Measurements from ENCODE around the gene MEIOSIN. TPM values are rescaled to one million over a fixed set of nuclear protein-coding genes. Genes with fewer than 3 reads are reported as not detected.
A peak's percentile ranks its signal among the peaks of the same experiment; 100 is the strongest.

The MEIOSIN gene
- total and polyA plus RNA-seq, 9 of the 15 experiments (the other 6 are each of a cell fraction or from before 2014, with no cell fraction given): 0.06 to 2.0 (median 0.76) TPM

DNA sequence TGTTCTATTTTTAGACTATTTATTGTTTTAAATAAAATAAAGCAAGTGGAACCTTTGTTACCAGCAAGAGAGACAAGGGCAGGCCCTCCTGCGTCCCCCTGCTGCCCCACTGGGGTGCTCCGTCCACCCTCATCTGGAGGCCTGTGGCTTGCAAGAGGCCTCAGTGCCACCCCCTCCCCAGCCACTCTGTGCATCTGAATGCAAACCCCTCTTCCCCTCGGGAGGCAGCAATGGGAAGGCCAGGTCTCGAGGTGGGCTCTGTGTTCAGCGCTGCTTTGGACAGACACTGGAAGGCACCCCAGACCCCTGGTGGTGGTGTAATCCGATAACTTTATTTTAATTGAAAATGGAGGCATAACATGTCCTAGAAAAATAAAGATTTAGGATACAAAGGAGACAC, 31.2 kb downstream of the MEIOSIN start (continued):
- TF ChIP-seq ZNF146 (CRISPR knock-in tag; IDR thresholded peaks at IDR 0.05; ENCODE audit: unreplicated experiment) (no peak), JUND (IDR thresholded peaks at IDR 0.05; ENCODE audit: borderline replicate concordance, low read depth, low read length) (no peak), JUND (tag; IDR thresholded peaks at IDR 0.05; ENCODE audit: borderline replicate concordance, low read depth, low read length) (no peak), ZNF263 (CRISPR knock-in tag; IDR thresholded peaks at IDR 0.05; ENCODE audit: borderline replicate concordance) (no peak), CBFA2T2 (conservative IDR thresholded peaks at IDR 0.05) (no peak)

DNA sequence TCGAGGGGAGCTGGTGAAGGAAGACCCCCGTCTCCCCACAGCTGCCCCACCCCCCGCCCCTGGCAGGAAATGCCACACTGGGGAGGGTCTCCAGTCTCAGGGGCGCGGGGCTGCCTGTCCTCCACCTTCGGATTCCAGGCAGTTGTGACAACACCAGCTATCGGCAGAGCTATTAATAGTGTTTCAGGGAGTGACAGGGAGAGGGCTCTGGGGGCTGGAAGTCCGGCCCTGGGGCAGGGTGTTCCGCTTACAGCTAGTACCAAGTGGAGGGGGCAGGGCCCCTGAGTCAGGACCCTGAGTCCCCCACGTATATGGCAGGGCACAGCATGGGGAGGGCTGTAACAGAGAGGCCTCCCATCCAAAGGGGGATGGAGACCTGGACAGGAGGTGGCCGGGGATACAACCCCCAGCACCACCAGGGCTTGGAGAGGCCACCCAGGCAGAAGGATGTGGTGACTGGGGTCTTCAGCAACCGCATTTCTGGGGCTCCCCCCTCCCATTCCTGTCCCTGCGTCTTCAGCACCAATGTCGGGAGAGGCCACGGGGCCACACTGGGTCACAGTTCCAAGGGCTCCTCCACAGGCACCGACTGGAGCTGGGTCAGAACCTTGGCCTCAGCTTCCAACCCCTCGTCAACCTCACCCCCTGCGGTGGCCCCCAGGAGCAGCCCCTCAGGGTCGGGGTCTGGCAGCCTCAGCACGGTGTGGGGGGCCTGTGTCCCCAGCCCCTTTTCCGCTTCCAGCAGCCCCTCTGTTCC, 31.9 kb downstream of the MEIOSIN start:
- FAIRE-seq (no peak), DNase-seq (ENCODE audit: extremely low read depth in 1 of 4, low spot score in 3 of 4) (no peak), ATAC-seq (no peak)
- H4K20me1 ChIP-seq (replicated peaks; ENCODE audit: control insufficient read depth, insufficient read depth, low read length): no peaks in the 10 kb centered on the region
- no peak overlapping the region for H3K27ac ChIP-seq (ENCODE audit: extremely low read depth, low read depth, low read length)
- TSS peak; percentile 27 for BruUV-seq (replicated peaks)
- no peak overlapping the region for H3K4me2 ChIP-seq (ENCODE audit: insufficient read depth, low read length)
- H2AFZ ChIP-seq (ENCODE audit: low read depth, low read length): no peak overlapping the region
- 70% methylated on average over 12 of the region's 21 CpGs for WGBS (ENCODE audit: insufficient coverage, low coverage, missing lambda C conversion rate)
- ChIA-PET CTCF (ENCODE audit: low intra/inter-chr PET ratio) (no interaction called here), POLR2A (interaction anchor here (0.6 to 1.0 kb wide), 3 partner anchors 9 to 577 kb away, joined by 3 to 4 read pairs (median 3); no protein-coding TSS in a partner anchor)
- no peaks in the 10 kb centered on the region for H3K9me1 ChIP-seq (ENCODE audit: control insufficient read depth, insufficient read depth, low read length)
- peaks cover 6 to 79% of the 10 kb centered on the region in 2 experiments; a peak in 4 of 5 replicates for H3K4me1 ChIP-seq (replicated peaks in 1 of 2; ENCODE audit: control insufficient read depth in 2 of 2, insufficient read depth in 2 of 2, low read length in 2 of 2)
- H3K9ac ChIP-seq (ENCODE audit: insufficient read depth in 1 of 2, low read depth in 2 of 2, low read length in 2 of 2): no peak overlapping the region; a peak in 1 of 4 replicates
- in situ Hi-C loops (cut with MboI): no loop called here
- no peaks in the 10 kb centered on the region for H3K9me3 ChIP-seq (replicated peaks; ENCODE audit: control insufficient read depth, insufficient read depth, low read depth, low read length)
- intact Hi-C loops (cut with micrococcal nuclease): no loop called here
- TF ChIP-seq RFX7 (CRISPR knock-in tag; IDR thresholded peaks at IDR 0.05) (no peak), SETDB1 (IDR thresholded peaks at IDR 0.05; ENCODE audit: low read length) (no peak), ZBTB7A (IDR thresholded peaks at IDR 0.05; ENCODE audit: borderline replicate concordance, control insufficient read depth, low read depth, low read length) (no peak)
- H3K27me3 ChIP-seq (ENCODE audit: control insufficient read depth in 2 of 2, insufficient read depth in 2 of 2, low read length in 2 of 2): no peaks in the 10 kb centered on the region
- H3K36me3 ChIP-seq (ENCODE audit: control insufficient read depth, insufficient read depth, low read length): no peaks in the 10 kb centered on the region; the same call in 2 of the 3 replicates
- no peak overlapping the region for H3K4me3 ChIP-seq
- H3K79me2 ChIP-seq (ENCODE audit: control insufficient read depth, insufficient read depth, low read length): peaks cover 17% of the 10 kb centered on the region; the same call in 2 of the 3 replicates
